GM19397 (cell line): ENCODE data around the gene CCNK.

Experiments used
- ATAC-seq: cut with Tn5 transposase; IDR thresholded peaks from one replicate; pipeline ENCODE4 v1.9.1; 2021; ENCODE audit warnings: mild to moderate bottlenecking, moderate library complexity; ENCODE audit not compliant: unreplicated experiment

The CCNK gene

DNA sequence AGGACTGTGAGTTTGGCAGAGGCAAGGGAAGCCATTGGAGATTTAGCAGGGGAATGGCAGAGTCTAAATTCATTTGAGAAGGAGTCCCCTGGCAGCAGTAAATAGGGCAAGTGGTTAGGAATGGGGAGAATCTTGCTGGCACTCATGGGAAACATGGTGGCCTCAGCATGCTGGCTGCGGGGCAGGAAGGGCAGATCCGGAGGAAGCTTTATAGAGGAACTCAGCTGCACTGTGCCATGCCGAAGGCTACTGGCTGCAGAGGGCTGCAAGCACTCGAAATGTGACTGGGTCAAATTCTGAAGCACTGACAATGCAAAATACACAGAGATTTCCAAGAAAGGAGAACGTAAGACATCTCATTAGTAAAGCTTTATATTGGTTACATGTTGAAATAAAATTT is 23.9 kb downstream of the CCNK start:
- ATAC-seq = no peak

DNA sequence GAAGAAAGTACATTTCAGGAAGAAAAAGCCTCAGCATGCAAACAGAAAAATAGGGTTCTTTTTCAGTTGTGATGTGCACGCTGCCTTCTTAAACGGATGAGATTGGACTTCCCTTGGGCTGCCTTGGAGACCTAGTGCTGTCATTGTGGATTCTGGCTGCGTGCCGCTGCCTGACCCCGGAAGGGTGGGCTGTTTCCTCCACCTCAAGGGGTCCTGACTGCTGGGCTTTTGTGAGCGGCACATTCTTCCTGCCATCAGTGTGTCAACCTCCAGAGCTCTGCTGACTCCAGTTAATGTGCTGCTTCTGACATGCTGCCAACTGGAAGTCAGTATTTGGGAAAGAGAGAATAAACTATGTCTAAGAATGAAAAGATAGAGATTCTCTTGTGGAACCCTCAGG is 25.1 kb downstream of the CCNK start:
- ATAC-seq = no peak

DNA sequence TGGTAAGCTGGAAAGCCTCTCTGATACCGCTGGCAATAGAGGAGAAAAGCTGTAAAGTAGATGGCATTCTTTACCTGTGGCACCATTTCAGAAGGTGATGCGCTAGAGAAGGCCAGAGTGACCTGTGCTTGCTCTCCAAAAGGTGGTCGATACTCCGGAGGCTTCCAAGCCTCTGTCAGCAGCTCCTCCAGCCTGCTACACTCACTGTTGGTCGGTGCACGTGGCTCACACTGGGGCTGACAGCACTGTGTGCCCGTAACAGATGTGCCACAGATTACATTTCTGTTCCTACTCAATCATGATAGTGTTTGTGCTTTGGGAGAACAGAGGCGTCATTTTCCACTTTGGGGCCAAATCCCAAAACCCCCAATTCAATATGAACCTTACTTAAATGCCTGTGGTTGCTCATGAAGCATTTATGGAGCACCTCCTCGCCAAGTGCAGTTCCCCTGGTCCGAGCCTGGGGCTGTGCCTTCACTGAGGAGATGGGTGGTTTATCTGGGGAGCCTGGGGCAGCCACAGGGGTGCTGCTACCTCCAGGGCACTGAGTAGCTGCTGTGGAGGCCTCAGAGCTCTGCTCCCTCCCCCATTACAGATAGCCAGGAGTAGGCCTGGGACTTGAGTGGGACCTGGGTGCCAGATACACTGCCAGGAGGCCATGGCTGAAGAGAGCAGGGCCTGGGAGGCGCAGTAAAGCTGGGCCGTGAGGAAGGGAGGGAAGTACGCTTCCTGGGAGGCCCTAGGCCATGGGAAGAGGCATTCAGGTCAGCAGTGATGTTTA is 26.8 kb downstream of the CCNK start:
- no peak for ATAC-seq

DNA sequence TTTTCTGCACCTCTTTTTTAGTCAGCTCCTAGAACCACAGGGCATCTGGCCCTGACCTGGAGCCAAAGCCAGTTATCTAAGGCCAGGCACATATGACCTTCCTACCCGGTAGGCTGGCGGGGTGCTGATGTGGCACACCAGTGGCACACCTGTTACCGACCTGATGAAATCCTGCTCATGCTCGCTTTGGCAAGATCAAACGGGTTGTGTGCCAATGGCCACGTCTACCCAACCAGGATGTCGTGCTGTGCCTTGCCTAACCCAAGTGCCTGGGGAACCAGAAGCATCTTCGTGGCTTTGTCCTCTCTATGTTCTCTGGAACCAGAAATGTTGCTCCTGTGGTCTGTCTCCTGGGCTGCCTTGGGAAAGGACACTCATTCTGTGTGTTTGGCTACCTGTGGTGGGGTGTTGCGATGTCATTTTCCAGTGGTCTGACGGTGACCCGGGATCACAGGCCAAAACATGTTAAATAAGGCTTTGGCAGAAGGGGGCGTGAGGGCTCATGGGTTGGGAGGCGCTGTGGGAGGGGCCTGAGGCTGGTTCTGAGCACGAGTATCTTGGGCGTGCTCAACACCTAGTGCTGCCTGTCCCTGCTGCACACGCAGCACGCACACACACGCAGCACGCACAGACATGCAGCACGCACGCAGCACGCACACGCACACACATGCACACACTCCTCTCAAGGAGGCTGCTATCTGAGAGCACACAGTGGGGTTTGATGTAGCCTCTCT is 27.9 kb downstream of the CCNK start:
- ATAC-seq = no peak

DNA sequence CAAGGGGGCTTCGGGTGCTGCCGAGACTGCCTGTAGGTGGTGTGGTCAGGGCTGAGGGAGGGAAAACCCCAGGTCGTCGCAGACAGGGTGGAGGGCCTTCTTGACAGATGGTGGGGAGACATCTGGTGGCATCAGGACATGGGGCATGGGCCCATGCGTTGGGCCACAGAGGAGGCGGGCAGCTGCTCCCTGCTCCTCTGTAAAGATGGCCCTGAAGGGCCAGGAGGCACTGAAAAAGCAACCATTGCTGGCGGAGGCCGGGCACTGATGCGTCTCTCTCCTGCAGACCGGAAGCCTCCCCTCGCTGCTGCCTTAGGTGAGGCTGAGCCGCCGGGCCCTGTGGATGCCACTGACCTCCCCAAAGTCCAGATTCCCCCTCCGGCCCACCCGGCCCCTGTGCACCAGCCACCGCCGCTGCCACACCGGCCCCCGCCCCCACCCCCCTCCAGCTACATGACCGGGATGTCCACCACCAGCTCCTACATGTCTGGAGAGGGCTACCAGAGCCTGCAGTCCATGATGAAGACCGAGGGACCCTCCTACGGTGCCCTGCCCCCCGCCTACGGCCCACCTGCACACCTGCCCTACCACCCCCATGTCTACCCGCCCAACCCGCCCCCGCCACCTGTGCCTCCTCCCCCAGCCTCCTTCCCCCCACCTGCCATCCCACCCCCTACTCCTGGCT is 28.8 kb downstream of the CCNK start:
- no peak for ATAC-seq

DNA sequence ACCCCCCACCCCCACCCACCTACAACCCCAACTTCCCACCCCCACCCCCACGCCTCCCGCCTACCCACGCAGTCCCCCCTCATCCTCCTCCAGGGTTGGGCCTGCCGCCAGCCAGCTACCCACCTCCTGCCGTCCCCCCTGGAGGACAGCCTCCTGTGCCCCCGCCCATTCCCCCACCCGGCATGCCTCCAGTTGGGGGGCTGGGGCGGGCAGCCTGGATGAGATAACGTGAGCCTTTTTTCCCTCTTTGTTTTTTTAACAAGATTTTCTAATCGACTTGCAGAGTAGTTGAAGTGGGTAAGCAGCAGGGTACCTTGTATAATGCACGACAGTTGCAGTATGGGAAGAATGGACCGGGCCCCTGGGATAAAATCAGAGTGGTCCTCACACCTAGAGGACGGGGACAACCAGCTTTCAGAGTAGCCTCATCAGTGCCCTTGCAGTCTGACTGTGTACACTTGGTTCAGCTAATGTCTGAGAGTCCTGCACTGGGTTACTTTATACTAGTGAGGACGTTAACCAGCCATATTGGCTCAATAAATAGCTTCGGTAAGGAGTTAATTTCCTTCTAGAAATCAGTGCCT is 29.4 kb downstream of the CCNK start:
- ATAC-seq = no peak

DNA sequence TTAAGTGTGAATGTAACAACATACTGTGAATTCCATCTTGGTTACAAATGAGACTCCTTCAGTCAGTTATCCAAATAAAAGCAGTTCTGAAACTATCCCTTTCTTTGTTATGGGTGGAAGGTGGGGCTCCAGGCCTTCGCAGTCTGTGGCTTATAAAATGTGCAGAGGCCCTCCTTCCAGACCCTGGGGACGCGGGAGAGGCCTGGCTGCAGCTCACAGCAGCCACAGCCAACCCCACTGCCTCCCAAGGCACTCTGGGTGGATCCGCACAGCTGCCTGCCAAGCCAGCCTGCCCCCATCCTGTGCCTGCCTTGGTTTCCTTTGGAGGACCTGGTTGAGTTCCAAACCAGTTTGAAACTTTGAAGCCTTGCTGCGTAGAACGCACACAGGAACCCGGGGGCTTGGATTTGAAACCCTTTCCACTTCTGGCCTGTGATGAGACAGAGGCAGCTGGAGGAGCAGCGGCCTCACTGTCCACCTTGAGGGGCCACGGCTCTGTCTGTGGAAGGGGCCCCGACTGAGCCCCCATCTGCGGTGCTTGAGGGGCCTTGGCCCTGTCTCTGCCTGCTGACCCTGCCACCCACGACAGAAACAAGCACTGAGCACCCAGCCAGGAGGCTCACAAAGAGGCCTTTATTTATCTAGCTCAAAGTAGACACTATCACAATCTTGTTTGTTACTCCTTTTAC is 30.4 kb downstream of the CCNK start:
- no peak for ATAC-seq

DNA sequence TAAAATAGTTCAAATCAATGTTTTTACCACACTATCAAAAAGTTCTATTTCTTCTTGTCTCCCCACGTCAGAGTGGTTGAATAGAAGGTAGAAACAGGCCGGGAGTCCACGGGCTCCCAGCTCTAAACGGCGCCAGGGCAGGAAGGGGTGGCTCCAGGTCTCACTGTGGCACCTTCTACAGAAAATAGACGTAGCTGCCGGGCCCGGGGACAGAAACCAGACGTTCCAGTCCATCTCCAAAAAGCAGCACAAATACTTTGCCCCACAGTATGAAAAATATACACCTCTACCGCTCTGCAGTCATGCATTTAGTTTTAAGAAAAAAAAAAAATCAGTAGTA is 30.9 kb downstream of the CCNK start:
- ATAC-seq = no peak

DNA sequence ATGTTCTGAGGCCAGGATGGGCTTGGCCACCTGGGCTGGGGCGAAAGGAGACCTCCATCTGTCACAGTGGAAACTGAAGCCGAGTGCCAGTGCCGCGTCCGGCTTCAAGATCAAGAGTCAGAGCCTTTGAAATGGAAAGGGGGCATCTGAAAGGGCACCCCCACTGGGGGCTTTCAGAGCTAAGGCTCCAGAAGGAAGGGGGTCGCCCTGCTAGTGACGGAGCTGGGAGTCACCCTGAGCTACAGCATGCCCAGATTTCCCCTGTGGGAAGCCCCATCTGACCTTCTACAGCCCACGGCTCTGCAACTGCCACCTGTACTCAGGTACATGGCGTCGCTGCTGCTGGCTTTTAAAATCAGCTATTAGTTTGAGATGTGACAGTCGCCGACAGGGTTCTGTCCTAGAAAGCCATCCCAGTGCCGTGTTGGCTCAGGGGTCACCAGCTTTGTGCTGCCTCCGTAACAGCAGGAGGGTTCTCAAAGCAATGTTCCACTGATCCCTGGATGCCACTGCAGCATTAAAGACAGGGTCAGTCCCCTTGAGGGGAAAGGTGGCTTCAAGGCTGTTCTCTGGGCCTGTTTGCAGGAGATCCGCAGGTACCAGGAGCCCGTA is 31.5 kb downstream of the CCNK start:
- no peak for ATAC-seq

DNA sequence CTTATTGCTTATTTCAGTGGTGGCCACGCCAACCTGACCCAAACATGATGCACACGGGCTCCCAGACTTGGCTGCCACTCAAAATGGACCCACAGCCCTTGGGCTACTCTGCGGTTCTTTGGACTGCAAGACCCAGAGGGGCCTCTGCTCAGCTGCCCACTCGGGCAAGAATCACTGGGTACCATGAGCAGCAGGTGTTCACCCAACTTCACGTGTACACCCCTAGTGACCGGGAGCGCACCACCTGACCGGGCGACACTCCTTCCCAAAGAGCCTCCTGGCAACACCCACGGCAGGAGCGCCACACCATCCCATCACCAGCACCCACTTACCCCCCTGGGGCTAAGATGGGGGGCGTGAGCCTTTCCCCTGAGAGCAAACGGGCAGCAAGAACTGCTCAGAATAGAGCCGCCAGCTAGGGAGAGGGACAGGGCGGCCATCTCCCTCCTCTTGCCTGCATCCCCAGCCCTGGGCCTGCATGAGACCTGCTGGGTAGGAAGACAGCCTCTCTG is 32.0 kb downstream of the CCNK start:
- no peak for ATAC-seq

DNA sequence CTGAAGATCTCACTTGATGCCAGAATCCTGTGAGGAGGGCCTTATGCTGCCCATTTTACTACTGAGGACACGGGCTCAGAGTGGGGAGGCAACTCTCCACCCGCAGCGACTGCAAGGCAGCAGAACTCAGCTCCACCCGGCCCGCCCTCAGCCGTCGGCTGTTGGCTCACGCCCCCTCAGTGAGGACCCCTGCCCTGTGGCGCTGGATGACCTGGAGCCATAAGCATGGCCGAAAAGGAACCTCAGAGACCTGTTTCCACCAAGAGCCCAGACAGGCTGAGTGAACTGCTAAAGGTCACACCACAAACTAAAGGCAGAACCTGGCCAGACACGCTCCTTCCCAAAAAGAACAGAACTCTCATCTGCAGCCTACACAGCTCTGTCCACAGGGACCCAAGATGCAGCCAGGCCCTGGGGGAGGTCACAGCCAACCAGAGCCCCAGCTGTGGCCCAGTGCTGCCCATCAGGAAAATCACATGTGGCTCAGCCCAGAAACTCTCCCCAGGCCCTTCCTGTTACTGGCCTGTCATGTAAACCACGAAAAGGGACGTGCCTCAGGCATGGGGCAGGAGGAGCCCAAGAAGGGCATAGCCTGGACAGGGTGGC is 32.8 kb downstream of the CCNK start:
- no peak for ATAC-seq

DNA sequence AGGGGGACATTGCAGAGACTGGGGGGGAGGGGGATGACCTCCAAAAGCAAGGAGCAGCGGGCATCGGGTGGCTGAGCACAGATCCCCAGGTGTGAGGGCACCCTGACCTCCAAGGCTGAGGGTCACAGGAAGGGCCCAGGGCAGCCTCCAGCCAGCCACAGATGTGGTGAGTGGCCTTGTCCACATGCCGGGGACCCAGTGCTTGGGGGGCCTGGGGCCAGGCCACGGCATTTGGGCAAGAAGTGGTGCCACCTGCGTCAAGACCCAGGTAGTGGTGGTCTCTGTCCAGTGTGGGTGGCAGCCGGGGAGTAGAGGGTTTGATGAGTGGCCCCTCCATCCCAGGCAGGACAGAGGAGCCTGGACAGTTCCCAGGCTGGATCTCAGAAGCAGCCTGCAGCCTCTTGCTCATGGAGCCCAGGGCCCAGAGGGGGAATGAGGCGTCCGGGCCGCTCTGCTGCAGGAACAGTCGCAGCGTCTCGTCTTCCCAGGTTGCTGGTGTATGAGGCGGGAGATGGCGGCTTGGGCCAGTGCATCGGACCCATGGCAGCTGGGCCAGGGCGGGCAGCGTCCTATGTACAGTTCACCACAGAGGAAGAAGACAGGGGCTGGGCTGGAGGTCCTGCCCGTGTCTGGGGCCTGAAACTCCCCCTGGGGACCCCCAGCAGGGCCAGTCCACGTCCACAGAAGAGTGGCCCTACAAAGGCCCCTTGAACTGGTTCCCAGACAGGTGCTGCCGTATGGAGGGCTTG is 33.5 kb downstream of the CCNK start:
- ATAC-seq = no peak

DNA sequence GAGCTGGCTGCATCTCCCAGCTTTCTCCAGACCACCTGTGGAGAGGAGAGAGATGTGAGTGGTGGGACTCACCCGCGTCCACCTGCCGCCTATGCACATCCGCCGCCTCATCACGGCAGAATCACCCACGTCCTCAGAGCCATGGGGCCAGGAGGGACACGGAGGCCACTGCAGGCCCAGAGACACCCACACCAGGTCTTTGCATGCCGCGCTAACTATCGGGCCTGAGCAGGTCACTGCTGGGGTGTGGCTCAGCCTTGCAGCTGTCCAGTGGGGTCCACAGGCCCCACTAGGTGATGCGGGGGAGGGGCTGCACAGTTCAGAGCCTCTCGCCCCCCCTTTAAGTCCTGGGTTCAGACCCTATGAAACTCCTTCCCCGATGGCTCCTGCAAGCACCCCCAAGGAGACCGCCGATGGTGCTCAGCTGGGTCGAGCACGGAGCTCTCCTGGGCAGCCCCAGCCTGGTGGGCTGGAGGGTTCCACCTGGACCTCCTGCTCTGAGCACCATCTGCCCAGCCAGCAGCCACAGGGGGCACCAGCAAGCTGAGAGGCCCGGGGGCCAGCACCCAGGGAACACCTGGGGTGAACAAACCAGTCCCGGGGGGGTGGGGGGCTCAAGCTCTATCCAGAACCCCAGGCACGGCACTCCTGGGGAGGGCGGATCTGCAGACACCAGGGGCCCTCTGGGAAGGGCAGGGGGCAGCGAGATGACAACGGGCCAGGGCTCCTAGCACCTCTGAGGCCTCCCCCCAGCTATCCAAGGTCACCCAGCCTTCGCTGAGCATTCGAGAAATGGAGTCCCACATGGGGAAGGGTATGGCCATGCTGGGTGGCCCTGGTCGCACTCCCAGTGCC is 34.3 kb downstream of the CCNK start:
- ATAC-seq = no peak

DNA sequence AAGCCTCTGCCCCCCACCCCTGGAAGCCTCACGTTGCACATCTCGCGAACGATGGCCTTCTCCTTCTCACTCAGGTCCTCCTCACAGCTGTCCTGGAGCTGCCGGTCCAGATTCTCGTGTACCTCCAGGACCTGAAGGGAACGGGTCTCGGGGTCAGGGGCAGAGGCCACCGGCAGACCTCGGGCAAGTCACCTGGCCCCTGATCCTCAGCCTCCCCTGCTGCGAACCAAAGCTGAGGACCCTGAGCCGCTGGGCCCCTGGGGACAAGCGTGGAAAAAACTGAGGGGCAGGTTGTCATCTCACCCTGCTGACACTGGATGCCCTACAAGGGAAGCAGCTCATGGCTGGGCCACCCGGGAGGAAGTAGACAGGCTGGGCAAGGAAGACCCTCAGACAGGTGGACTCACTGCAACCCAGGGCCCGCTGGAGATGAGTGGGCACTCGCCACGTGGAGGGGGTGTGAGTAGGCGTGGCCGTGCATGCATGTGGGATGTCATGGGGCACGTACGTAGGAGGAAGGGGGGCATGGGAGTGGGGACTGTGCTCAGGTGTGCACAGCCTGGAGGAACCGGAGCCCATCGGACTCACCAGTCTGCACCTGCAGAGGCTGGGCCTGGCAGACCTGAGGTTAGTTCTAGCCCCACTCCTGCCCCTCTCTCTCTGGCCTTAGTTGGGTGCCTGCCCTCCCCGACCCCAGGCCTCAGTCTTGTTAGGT is 35.1 kb downstream of the CCNK start:
- no peak for ATAC-seq

DNA sequence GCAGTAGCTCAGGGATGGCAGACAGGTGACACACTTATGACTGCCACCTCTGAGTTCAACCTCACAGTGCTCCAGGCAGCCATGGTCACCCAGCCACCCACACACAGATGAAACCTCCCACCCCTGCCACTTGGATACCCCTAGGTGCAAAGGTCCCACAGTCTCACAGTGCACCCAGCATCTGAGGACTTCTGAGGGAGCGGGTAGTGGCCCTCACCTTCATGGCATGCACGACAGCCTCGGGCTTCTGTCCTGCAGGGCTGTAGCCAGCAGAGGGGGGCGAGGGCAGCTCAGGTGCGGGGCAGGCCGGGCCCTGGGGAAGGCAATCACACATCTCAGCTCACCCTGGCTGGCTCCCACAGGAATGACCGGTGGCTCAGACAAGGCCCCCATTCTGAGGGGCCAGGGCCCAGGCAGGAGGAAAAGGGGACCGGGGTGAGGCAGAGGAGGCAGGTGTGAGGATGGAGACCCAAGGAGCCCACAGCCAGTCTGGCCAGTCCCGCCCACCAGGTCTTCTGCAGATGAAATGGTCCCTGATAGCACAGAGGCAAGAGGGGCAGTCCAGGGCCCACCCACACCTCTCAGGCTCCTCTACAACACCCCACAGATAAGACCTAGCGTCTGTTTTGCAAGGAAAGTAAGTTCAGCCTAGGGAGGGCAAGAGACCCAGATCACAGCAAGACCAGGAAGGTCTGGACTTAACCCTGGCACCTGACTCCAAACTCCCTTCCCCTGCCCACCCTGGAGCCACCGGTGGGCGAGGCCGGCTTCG is 35.8 kb downstream of the CCNK start:
- no peak for ATAC-seq

DNA sequence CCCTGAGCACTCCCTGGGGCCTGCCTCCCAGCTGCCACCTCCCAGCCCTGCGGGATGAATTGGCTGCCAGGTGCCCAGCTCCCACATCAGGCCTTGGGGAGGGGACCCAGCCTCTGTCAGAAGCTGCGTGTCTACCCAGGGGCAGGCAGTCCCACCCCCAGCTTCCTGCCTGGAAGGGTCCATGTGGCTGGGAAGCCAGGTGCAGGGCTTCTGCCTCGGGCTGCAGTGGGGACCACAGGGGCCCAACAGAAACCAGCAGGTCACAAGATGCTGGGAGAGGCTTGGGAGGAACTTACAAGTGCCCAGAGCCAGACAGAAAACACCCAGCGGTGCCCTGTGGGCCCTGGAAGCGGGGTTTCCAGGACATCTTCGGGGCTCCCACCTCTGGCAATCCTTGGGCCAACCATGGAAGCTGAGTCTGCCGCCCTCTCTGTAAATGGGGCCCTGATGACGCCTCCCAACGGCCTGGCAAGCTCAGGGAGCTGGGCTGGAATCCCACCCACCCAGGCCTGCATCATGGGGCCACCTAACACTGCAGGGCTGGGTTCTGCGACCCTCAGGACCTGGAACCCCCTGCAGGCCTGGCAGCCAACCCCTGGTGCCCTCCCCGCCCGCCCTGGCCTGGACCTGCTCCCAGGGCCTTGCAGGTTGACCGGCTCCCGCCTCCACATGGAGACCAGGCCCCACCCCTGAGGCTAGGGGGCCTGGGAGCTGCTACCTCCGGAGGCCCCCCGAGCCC is 36.6 kb downstream of the CCNK start:
- ATAC-seq = no peak
